ENCODE data around the gene PLXDC2.

Gene PLXDC2

GRCh38 chr10:20276127-20276979 lies 460.1 kb downstream of the PLXDC2 start:
- DNase-seq (ENCODE audit: low read depth), result no peak

GRCh38 chr10:20277820-20278219 lies 461.6 kb downstream of the PLXDC2 start:
- no peak for DNase-seq (ENCODE audit: low read depth)

GRCh38 chr10:20281579-20281978 lies 465.3 kb downstream of the PLXDC2 start:
- DNase-seq (ENCODE audit: low read depth), result no peak

- DNase-seq (ENCODE audit: low read depth), result no peak
These were observed 471.4 kb downstream of the PLXDC2 start for GRCh38 chr10:20287586-20287985.

DNA sequence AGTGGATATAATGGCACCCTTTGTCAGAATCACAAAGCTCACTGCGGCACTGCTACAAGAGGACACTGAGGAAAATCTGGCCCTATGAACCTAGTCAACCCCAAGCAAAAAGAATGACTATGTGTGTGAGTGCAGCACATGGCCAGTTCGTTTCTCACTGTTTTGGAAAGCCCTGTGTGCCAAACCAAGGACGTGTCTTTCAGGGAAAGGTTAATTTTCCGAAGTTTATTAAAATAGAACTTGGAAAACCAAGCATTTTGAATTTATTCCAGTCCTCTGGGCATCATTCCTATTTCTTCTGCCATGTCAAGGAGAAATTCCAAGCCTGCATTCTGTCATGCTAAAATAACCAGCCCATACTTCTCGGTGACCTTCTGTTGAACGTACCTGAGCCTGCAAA lies 471.8 kb downstream of the PLXDC2 start:
- DNase-seq (ENCODE audit: low read depth), result no peak

DNA sequence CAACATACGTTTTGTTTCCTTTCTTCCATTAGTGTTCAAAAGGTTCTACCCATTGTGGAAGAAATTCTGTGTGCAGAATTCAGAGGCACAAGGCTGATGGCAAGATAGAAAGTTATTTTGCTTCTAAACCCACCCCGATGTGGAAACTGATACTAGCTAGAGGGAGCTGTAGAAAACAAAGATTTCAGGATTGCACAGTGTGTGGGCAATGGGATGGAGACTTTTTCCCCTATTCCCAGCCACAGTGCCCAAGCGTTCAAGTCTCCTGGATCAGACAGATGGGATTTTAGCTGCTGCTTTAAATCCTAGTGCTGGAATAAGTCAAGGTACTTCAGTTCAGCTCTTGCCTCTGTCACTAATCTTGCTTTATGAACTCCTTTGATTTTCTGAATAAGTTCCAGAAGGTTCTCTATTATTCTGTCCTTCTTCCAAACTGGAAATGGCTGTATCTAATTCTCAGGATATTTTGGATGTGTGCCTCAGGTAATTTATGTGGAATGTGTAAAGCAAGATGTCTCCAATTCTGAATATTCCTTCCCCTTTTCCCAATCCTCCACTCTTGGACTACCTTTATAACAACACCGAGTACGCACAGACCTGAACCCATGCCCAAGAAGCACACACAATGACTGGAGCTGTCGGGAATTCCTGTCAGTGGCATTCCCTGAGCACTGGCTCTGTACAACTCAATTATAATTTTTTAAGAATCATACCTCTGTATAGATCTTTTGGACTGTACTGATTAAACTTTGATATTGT lies 473.0 kb downstream of the PLXDC2 start:
- no peak for DNase-seq (ENCODE audit: low read depth)

DNA sequence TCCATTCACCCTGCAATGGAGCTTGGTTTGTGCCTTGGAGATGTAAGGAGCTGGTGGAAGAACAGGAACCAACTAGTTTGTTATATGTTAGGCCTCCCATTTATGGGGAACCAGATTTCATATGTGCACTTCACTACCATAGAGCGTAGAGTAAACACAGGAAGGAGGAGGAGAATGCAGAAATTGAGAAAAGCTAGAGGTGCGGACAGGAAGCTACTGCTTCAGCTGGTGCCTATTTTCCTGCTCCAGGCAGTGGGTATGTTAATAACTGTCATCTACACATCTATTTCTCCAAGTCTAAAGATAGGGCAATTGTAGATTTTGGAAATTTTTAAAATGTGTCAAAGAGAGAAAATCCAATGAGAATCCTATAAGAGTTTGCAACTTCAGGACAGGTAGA lies 482.2 kb downstream of the PLXDC2 start:
- DNase-seq (ENCODE audit: low read depth), result no peak

GRCh38 chr10:20299034-20299736 lies 483.0 kb downstream of the PLXDC2 start:
- DNase-seq (ENCODE audit: low read depth), result no peak

- no peak for DNase-seq (ENCODE audit: low read depth)
These were observed 484.5 kb downstream of the PLXDC2 start for GRCh38 chr10:20300735-20301134.

DNA sequence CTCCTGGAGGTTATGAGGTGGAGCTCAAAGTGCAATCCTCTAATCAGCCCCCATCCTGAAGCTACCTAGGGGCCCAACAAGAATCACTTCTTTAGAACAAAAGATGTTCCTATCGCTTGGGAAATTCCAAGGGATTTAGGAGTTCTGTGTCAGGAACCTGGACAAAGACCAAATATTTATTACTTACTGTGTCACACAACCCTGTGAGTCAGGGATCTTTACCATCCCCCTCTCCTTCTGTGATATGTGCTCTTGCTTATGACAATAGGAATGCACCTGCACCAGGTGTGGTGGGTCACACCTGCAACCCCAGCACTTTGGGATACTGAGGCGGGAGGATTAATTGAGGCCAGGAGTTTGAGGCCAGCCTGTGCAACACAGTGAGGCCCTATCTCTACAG lies 485.8 kb downstream of the PLXDC2 start:
- DNase-seq (ENCODE audit: low read depth), result no peak

- DNase-seq (ENCODE audit: low read depth), result no peak
These were observed 487.4 kb downstream of the PLXDC2 start for GRCh38 chr10:20303453-20304152.

- DNase-seq (ENCODE audit: low read depth), result no peak
These were observed 497.4 kb downstream of the PLXDC2 start for GRCh38 chr10:20313665-20314064.

DNA sequence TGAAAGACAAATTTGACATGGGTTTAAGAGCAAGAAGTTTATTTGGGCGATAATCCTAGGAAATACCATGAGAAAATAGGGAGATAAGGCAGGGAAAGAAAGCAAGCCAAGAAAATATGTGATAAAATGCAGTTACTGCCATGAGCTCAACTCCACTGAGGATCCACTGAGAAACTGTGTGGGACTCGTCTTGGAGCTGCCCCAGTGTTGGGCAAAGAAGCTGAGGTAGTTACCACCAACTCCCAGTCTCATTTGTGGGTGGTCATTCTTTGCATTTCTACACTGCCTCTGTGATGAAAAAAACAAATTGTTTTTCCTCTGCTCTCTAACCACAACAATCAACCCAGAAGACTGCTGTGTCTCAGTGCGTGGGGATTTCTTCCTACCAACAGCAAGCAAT lies 498.2 kb downstream of the PLXDC2 start:
- no peak for DNase-seq (ENCODE audit: low read depth)

GRCh38 chr10:20327954-20328353 lies 511.7 kb downstream of the PLXDC2 start:
- DNase-seq (ENCODE audit: low read depth), result no peak

GRCh38 chr10:20330246-20330645 lies 514.0 kb downstream of the PLXDC2 start:
- DNase-seq (ENCODE audit: low read depth), result no peak

GRCh38 chr10:20334559-20334958 lies 518.3 kb downstream of the PLXDC2 start:
- DNase-seq (ENCODE audit: low read depth), result no peak

Measured in T follicular helper cell (primary cell).